ENCODE measurements around the gene SUN5.

The SUN5 gene

DNA sequence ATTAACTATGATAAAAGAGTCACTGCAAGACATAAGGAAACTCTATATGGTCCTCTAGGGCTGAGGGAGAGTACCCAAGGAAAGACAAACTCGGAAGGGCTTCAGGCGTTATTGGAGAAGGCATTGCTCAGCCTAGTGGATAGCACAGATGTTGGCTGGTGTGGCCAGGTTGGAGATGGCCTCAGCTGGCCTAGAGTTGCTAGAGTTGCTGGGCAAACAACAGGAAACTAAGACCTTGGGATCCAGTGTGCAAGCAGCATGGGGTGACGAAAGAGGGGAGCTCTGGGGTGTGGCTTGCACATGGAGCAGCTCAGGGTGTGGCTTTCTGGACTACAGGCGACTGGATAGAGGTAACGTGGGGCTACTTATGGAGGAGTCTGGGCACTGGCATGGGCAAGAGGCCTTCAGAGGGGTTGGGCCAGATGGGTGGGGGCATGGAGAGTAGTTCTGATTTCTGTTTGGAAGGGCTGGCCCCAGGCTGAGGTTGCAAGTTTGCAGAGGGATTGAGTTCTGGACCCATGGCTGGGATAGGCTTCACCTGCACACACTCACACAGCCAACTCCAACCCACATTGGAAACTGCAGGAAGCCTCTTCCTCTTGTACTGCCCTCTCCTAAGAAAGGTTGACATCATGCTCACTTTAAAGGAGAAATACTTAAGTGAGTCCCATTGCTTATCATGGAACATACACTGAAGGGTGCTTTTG lies 22.0 kb upstream of the SUN5 start:
- DNase-seq: no peak

GRCh38 chr20:33025318-33025876 lies 21.2 kb upstream of the SUN5 start:
- DNase-seq: no peak

DNA sequence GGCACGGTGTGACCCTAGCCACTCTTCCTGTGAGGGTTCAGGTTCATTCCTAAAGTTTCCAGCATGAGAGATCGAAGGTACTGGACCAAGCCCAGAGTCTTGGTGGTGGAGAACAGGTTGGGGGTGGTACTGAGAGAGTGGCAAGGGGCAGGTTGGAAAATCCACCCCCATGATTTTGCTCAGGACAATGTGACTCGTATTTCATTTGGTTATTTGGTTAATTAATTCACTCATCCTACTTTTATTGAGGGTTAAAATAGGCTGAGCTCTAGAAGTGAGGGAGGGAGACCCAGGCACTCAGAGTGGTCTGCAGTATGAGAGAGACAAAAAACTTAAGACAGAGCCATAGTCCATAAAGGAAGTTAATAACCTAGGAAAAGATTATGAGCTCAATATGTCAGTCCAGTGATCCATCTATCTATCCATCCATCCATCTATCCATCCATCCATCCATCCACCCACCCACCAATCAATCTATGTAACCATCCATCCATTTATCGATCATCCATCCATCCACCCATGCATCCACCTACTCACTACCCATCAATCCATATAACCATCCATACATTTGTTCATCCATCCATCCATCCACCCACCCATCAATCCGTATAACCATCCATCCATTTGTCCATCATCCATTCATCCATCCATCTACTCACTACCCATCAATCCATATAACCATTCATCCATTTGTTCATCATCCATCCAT lies 20.5 kb upstream of the SUN5 start:
- no peak for DNase-seq

DNA sequence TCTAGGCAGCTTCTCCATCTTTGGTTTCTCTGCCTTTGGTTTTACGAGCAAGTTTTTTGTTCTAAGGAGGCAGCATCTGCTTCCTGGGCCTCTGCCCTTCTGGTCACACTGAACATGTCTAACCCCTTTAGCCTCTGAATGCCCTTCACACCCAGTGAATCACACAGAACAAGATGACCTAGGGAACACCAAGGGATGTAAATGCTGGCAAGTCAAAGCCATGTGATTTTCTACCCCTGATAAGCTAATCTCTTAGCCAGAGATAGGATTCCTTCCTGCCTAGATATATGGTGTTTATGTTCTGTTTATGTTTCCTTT lies 20.0 kb upstream of the SUN5 start:
- no peak for DNase-seq

DNA sequence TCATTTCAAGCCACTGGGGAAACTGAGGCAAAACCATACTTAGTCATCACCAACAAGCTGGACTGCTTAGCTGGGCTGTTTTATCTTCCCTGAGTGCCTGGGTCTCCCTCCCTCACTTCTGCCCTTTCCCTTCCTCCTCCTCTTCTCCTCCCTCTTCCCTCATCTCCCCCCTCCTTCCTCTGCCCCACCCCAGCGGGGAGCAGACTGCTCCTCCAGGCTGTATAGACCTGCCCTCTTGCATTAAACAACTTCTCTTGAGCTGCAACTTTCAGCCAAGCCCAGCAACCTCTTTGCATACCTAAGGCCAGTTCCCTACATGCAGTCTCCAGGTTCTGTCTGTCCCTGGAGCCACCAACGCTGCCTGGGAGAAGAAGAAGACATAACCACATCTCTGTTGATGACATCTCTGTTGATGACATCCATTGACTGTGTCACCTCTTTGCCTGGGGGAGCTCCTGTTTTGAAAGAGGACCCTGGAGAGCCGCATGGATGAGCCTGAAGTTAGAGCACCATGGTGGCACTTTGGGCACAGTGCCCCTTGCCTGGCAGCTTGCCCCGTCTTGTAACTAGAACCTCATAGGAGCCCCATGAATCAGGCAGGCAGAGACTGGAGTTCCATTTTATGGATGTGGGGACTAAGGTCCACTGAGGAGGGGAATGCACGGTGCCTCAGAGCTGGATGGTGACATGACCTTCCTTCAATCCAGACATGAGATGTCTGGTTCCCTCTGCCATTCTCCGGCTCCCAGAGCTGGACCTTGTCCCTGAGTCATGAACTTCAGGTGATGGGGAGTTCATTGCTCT lies 19.4 kb upstream of the SUN5 start:
- no peak for DNase-seq

DNA sequence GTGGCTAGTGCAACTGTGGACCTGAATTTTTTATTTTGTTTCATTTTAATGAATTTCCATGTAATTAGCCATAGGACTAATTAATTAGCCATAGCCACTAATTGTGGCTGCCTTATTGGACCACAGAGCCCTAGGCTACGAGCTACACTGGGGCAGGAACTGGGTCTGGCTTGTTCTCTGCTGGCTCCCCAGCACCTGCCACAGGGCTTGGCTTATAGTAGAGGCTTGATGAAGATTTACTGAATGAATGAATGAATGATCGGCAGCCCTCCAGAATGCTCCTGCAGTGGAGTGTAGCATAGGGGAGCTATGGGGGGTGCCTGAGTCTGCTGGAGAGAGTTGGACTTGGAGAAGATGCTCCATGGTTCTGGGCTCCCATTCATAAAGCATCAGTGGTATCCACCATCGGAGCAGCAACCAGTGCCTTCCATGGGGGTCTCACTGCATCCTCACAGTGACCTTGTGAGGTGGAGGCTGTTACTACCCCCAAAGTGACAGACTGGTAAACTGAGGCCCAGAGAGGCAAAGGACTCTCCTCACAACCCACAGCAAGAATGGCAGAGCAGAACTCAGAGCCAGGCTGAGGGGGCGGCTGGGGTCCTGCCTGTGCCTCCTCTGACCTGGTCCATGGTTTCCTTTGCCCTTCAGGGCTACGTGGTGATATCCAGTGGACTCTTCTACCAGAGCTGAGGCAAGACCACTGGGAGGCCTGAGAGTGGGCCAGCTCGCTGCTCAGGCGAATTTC lies 18.6 kb upstream of the SUN5 start:
- no peak for DNase-seq

- DNase-seq: no peak
Observed at GRCh38 chr20:33022289-33022688, 18.1 kb upstream of the SUN5 start.

DNA sequence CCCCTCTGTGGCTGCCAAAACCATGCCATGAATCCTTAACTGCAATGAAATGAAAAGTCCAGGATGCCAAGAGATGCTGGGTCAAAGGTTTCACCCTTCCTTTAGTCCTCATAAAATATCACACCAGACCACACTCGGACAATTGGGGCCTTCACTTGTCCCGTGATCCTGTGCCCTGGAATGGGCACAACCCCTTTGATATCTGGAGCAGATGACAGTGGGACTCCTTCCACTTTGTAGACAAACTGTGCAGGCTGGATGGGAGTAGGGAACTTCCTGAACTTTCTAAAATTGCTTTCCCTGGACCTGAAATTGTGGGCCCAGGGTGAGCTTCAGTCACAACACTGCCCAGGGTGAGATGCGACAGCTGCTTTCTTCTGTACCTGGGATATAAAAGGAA lies 17.6 kb upstream of the SUN5 start:
- DNase-seq: no peak

DNA sequence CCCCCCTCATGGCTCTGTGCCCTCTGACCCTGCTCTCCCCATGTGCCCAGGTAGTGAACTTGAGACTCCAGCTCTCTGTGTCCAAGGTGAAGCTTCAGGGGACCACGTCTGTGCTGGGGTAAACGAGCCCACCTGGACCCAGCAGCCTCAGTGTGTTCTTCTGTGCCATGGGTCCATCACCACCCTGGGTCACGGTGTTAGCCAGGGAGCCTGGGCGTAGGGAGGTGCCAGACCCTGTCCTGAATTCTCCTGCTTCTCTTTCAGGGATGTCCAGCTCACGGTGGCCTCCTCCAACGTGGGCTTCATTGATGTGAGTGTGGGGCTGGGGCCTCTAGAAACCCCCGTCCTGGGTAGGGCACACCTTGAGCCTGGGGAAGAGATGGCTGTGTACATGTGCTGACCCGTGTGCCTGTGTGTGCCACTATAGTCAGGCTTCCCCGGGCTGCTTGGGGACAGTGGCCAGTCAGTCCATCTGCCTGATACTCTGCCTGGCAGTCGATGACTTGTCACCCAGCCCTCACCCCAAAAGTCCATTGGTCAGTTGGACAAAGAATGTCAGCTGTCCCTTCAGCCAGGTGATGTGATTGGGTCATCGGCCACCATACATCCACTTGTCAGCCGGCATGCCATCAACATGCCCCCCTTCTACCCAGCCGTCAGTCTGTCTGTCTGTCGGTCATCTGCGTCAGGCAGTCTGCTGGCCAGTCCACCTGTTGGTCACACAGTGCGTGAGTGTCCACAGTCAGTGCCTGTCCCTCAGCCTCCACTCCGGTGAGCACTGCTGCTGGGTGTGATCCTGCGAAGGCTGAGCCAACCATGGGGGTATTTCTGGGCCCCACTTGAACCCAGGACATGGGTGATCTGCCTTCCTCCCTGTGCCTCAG lies 16.3 kb upstream of the SUN5 start:
- DNase-seq: no peak

DNA sequence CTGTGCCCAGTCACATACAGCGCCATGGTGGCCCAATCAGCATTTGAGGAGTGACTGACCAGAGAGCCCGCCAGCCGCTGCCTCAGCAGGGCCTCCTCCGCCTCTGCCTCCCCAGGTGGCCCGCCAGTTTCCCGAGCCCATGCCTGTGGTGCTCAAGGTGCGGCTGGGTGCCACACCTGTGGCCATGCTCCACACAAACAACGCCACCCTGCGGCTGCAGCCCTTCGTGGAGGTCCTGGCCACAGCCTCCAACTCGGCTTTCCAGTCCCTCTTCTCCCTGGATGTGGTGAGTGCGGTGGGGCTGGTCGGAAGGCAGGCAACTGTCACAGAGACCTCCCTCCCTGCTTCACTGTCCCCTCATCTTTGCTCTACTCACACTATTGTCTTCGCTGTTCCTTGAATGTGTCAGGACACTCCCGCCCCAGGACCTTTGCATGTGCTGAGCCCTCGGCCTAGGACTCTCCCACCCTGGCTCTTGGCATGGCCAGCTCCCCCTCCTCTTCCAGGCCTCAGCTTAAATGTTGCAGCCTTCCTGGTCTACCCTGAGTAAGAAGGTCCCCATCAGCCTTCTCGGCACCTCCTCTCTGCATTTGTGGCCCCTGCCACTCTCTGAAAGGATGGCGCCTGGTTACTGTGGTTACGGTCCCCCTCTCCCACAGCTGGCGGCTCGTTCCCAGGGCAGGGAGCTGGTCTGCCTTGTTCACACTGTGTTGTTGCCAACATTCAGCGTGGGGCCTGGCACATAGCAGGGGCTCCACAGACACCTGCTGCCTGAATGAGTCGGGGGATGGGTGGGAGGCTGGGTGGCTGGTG lies 15.4 kb upstream of the SUN5 start:
- no peak for DNase-seq

DNA sequence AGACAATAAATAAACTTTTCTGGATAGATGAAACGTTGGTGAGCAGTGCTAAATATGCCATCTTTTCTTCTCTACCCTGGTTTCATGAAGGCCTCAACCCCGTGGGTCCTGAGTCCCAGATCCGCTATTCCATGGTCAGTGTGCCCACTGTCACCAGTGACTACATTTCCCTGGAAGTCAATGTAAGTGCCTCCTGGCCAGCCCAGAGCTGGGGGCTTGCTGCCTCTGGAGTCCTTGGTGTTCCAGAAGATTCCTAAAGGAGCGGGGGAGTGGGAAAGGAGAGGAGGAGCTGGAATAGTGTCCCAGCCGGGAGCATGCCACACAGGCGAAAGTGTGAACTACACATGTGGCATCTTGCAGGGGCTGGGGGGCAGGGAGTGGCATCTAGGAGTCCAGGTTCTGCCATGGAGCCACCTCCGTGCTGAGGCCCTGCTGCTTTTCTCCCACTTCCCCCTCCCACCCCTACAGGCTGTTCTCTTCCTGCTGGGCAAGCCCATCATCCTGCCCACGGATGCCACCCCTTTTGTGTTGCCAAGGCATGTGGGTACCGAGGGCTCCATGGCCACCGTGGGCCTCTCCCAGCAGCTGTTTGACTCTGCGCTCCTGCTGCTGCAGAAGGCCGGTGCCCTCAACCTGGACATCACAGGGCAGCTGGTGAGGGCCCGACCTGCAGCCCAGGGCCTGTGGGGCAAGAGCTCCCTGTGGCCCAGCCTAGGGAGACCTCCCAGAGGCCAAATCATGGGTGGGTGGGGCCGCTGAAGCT lies 14.1 kb upstream of the SUN5 start:
- no peak for DNase-seq

DNA sequence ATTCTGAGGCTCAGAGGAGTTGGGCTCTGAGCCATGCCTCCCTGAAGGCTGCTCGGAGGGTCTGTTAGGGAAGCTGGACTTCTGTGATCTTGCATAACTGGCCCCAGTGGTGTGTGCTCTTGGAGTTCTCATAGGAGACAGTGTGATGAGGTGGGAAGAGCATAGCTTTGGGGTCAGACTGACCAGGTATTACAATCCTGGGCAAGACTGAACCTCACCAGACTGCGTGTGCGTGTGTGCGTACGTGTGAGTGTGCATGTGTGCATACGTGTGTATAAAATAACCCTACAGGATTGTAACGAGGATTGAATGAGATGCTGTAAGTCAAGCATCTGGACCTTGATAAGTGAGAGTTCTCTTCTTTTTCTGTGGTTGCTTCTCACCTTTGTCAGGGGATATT lies 13.3 kb upstream of the SUN5 start:
- DNase-seq: no peak

DNA sequence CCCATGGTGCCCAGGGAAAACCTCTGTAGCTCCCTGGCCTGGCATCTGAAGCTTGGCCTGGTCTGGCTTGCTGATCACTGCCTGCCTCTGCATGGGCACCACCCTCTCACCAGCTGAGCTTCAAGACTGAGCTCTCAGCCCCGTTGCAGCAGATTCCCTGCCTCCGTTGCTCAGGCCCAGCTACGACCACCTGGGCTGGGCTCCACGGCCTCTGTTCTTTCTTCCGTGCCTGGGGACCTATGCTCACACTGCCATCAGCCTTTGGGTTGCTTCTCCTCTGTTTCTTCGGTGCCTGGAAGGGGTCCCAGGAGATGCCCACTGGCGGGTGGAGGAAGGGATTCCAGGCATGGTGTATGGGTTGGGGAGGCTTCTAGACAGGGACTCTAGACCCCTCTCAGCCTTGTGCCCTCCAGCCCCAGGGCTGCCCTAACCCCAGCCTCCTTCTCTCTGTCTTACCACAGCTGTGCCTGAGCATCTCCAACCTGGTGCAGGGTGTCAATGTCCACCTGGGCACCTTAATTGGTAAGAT lies 12.4 kb upstream of the SUN5 start:
- DNase-seq: no peak

GRCh38 chr20:33015700-33016580 lies 11.7 kb upstream of the SUN5 start:
- no peak for DNase-seq

GRCh38 chr20:33015114-33015484 lies 10.9 kb upstream of the SUN5 start:
- DNase-seq: no peak

- DNase-seq: no peak
Observed at GRCh38 chr20:33014336-33015113, 10.3 kb upstream of the SUN5 start.

DNA sequence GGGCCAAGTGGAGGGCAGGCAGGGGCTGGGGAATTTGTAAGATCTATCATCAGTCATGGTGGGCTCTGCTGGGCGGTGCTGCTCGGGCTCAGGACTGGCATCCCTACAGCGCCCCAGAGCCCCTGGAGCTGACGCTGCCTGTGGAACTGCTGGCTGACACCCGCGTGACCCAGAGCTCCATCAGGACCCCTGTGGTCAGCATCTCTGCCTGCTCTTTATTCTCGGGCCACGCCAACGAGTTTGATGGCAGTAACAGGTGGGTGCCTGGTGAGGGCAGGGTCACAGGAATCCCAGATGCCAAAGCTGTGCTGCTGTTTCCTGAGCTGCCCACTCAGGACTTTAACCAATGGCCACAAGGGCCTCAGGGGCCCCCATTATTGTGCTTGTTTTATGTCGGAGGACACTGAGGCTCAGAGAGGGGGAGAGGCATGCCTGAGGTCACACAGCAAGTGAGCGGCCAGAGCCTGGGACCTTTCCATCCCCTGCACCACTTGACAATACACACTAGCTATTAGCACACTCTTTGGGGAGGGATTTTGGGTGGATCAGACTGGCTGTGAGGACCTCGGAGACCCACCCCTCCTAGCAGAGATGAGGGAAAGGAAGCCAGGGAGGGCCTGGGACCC lies 9.6 kb upstream of the SUN5 start:
- no peak for DNase-seq

All from activated CD4-positive, alpha-beta T cell treated with anti-CD3 and anti-CD28 coated beads for 4 hours (primary cell).